IMR-90 (cell line): ENCODE results near the gene FMN1. TPM values are rescaled to one million over a fixed set of nuclear protein-coding genes. Genes with fewer than 3 reads are reported as not detected.

Experiments
- ATAC-seq: fragments of 200-7000 bp; cut with Tn5 transposase; 2 replicates; pipeline ENCODE4 v1.9.1; 2020; ENCODE audit warnings: low read depth, mild to moderate bottlenecking, moderate library complexity
- BruUV-seq: library from RNA; stranded (reverse); fragments of 400-500 nt; replicated peaks from 2 replicates; lab custom pipeline; 2021; lab: Mats Ljungman, UMichigan
- CTCF ChIA-PET: fragments of 300-600 bp; formaldehyde crosslinking; extraction: SDS; loops from one replicate; lab custom pipeline; 2021; ENCODE audit warnings: antibody characterized with exemption; lab: Yijun Ruan, JAX
- POLR2A ChIA-PET: fragments of 300-600 bp; sonication (Branson Sonifier 250); formaldehyde crosslinking; loops from one replicate; lab custom pipeline; 2022; ENCODE audit warnings: antibody characterized with exemption; ENCODE audit not compliant: unreplicated experiment; lab: Charles Lee
- DNase-seq: peaks from one replicate; pipeline ENCODE4 v3.0.0; 2013
- H2AFZ ChIP-seq: replicated peaks from 2 replicates; pipeline ENCODE3; 2013; ENCODE audit warnings: low read length, mild to moderate bottlenecking; ENCODE audit not compliant: poor library complexity
- H2AK5ac ChIP-seq: 2 replicates; pipeline ENCODE4 v1.6.1; 2013; ENCODE audit warnings: low read depth, low read length, inconsistent platforms
- H2AK9ac ChIP-seq: replicated peaks from 2 replicates; pipeline ENCODE3; 2013; ENCODE audit warnings: mild to moderate bottlenecking, low read depth, low read length, moderate library complexity; ENCODE audit not compliant: poor library complexity
- H2BK120ac ChIP-seq: 2 replicates; pipeline ENCODE4 v1.6.1; 2013; ENCODE audit warnings: low read depth, low read length, inconsistent platforms
- H2BK15ac ChIP-seq: 3 replicates; pipeline ENCODE4 v1.6.1; 2013; ENCODE audit warnings: low read depth, low read length, inconsistent platforms
- H2BK20ac ChIP-seq: 2 replicates; pipeline ENCODE4 v1.6.1; 2013; ENCODE audit warnings: low read depth, mild to moderate bottlenecking, inconsistent platforms, low read length, moderate library complexity
- H2BK5ac ChIP-seq: 2 replicates; pipeline ENCODE4 v1.6.1; 2013; ENCODE audit warnings: mild to moderate bottlenecking, low read depth, low read length, inconsistent platforms; ENCODE audit not compliant: poor library complexity, severe bottlenecking
- H3K14ac ChIP-seq: replicated peaks from 2 replicates; pipeline ENCODE4 v1.6.1; 2013; ENCODE audit warnings: low read depth, low read length, inconsistent platforms
- H3K18ac ChIP-seq: 2 replicates; pipeline ENCODE4 v1.6.1; 2013; ENCODE audit warnings: low read depth, low read length, control low read depth
- H3K23ac ChIP-seq: 2 replicates; pipeline ENCODE4 v1.6.1; 2013; ENCODE audit warnings: low read depth, low read length, inconsistent platforms
- H3K27ac ChIP-seq: 2 replicates; pipeline ENCODE4 v1.5.1; 2013; ENCODE audit warnings: mild to moderate bottlenecking, control low read depth, low read length; ENCODE audit not compliant: insufficient read depth
- H3K27me3 ChIP-seq: 2 replicates; pipeline ENCODE4 v1.6.1; 2013; ENCODE audit warnings: low read length; ENCODE audit not compliant: control insufficient read depth, insufficient read depth
- H3K36me3 ChIP-seq: 2 replicates; pipeline ENCODE4 v1.6.1; 2013; ENCODE audit warnings: low read length, mixed read lengths; ENCODE audit not compliant: control insufficient read depth, insufficient read depth
- H3K4ac ChIP-seq: 2 replicates; pipeline ENCODE4 v1.6.1; 2013; ENCODE audit warnings: low read depth, low read length, inconsistent platforms
- H3K4me1 ChIP-seq: 2 replicates; pipeline ENCODE4 v1.6.1; 2013; ENCODE audit warnings: low read length, mixed read lengths; ENCODE audit not compliant: control insufficient read depth, insufficient read depth
- H3K4me2 ChIP-seq: 2 replicates; pipeline ENCODE4 v1.6.1; 2013; ENCODE audit warnings: low read depth, mild to moderate bottlenecking, control low read depth, low read length, moderate library complexity
- H3K4me3 ChIP-seq: 2 replicates; pipeline ENCODE4 v1.5.1; 2013; ENCODE audit warnings: low read depth, mild to moderate bottlenecking, control low read depth, low read length, moderate library complexity; ENCODE audit not compliant: insufficient read depth
- H3K56ac ChIP-seq: 2 replicates; pipeline ENCODE4 v1.6.1; 2013; ENCODE audit warnings: low read length, inconsistent platforms; ENCODE audit not compliant: insufficient read depth; ENCODE audit errors: extremely low read depth
- H3K79me1 ChIP-seq, 2 experiments: 2 replicates each; pipeline ENCODE4 v1.6.1; 2013; ENCODE audit warnings: low read length in 2 of 2, inconsistent platforms in 1 of 2, low read depth in 1 of 2
- H3K9ac ChIP-seq: 2 replicates; pipeline ENCODE4 v1.6.1; 2013; ENCODE audit warnings: low read depth, low read length, control low read depth
- H3K9me1 ChIP-seq: 2 replicates; pipeline ENCODE4 v1.6.1; 2013; ENCODE audit warnings: low read length, inconsistent platforms; ENCODE audit not compliant: insufficient read depth
- H3K9me3 ChIP-seq: 2 replicates; pipeline ENCODE4 v1.6.1; 2013; ENCODE audit warnings: low read length; ENCODE audit not compliant: control insufficient read depth, insufficient read depth
- H4K20me1 ChIP-seq: 2 replicates; pipeline ENCODE4 v1.6.1; 2013; ENCODE audit warnings: low read length, inconsistent platforms; ENCODE audit not compliant: insufficient read depth
- H4K5ac ChIP-seq: 2 replicates; pipeline ENCODE4 v1.6.1; 2013; ENCODE audit warnings: mild to moderate bottlenecking, low read depth, low read length, control low read depth
- H4K8ac ChIP-seq, 2 experiments: 2 replicates each; pipeline ENCODE4 v1.6.1; 2013; ENCODE audit warnings: low read depth in 2 of 2, low read length in 2 of 2, control low read depth in 1 of 2, inconsistent platforms in 1 of 2
- H4K91ac ChIP-seq: 2 replicates; pipeline ENCODE4 v1.6.1; 2013; ENCODE audit warnings: low read depth, low read length, inconsistent platforms; ENCODE audit not compliant: insufficient read depth
- BHLHE40 ChIP-seq: fragments of 150-350 bp; IDR thresholded peaks from 2 replicates; pipeline ENCODE4 v1.6.1; 2016; ENCODE audit warnings: mild to moderate bottlenecking, low read depth, low read length
- CHD1 ChIP-seq: IDR thresholded peaks from 2 replicates; pipeline ENCODE4 v1.6.1; 2012; ENCODE audit warnings: low read depth, low read length, improper control_type of control experiment
- MAFK ChIP-seq: IDR thresholded peaks from 2 replicates; pipeline ENCODE4 v1.6.1; 2012; ENCODE audit warnings: low read depth, low read length, improper control_type of control experiment
- MAZ ChIP-seq: IDR thresholded peaks from 2 replicates; pipeline ENCODE4 v1.6.1; 2012; ENCODE audit warnings: low read depth, mild to moderate bottlenecking, low read length, improper control_type of control experiment, moderate library complexity, borderline replicate concordance
- MXI1 ChIP-seq: IDR thresholded peaks from 2 replicates; pipeline ENCODE4 v1.6.1; 2012; ENCODE audit warnings: low read depth, mild to moderate bottlenecking, low read length, moderate library complexity, borderline replicate concordance
- NFE2L2 ChIP-seq: fragments of 150-350 bp; IDR thresholded peaks from 2 replicates; pipeline ENCODE4 v1.6.1; 2016; ENCODE audit warnings: low read depth, mild to moderate bottlenecking, low read length
- RAD21 ChIP-seq: IDR thresholded peaks from 2 replicates; pipeline ENCODE4 v1.6.1; 2012; ENCODE audit warnings: low read length, improper control_type of control experiment
- SMC3 ChIP-seq: fragments of 150-350 bp; IDR thresholded peaks from 2 replicates; pipeline ENCODE4 v1.6.1; 2016; ENCODE audit warnings: low read depth, mild to moderate bottlenecking, antibody characterized with exemption, low read length, moderate library complexity
- USF2 ChIP-seq: fragments of 150-350 bp; IDR thresholded peaks from 2 replicates; pipeline ENCODE4 v1.6.1; 2017; ENCODE audit warnings: mild to moderate bottlenecking, antibody characterized with exemption, low read length, low read depth
- WGBS, 2 experiments: methylation state at CpG; one replicate each; pipeline versions ENCODE4 v1.1.5 to v1.1.7; 2013; ENCODE audit warnings: missing lambda C conversion rate in 2 of 2; ENCODE audit not compliant: insufficient read length in 1 of 2; ENCODE audit errors: extremely low coverage in 2 of 2; 5-methylcytosine and 5-hydroxymethylcytosine counted together
- dilution Hi-C: fragments of 300-500 bp; cut with HindIII; formaldehyde crosslinking; loops from one replicate; pipeline ENCODE4 v1.14.3; 2018; ENCODE audit warnings: low sequenced_read_pairs; ENCODE audit not compliant: unreplicated experiment
- in situ Hi-C: fragments of 300-500 bp; cut with MboI; formaldehyde crosslinking; loops from 3 replicates; pipeline ENCODE4 v1.14.3; 2019; ENCODE audit warnings: low sequenced_read_pairs, inconsistent platforms, mixed read lengths
- intact Hi-C: fragments of 100-400 bp; cut with micrococcal nuclease; formaldehyde crosslinking; loops from 2 replicates; pipeline ENCODE4 v1.10.0; 2022
- polyA plus RNA-seq, 3 experiments: library from polyadenylated mRNA; depleted of rRNA; stranded (reverse); fragments of >200 nt; gene quantifications; 2 replicates each; pipeline ENCODE4 v1.2.3, GENCODE V29; 2012; ENCODE audit warnings: low replicate concordance in 1 of 3
- total RNA-seq: library from RNA; depleted of rRNA; stranded (reverse); fragments of >200 nt; gene quantifications from 2 replicates; pipeline ENCODE4 v1.2.3, GENCODE V29; 2012

FMN1 gene
- total and polyA plus RNA-seq, 2 of the 4 experiments (the other 2 are of a cell fraction) = 7.3 to 17.6 TPM

- TF ChIP-seq RAD21 = no peak
Observed at GRCh38 chr15:33011976-33012375, 182.5 kb downstream of the FMN1 start (continued).

- H3K27me3 ChIP-seq = no peaks in the 10 kb centered on the region
- no peak overlapping the region for H4K5ac ChIP-seq
- no peak overlapping the region for H3K4me2 ChIP-seq
- H3K23ac ChIP-seq = no peak overlapping the region
- TF ChIP-seq CHD1 = no peak
- TF ChIP-seq RAD21 = no peak
- no peak for TF ChIP-seq BHLHE40
- no peak for TF ChIP-seq USF2
- no peak for TF ChIP-seq MAFK
- TF ChIP-seq MAZ = no peak
- no peak for TF ChIP-seq NFE2L2
- no peak for TF ChIP-seq SMC3
- no peak for TF ChIP-seq MXI1
- no peak overlapping the region for H2AFZ ChIP-seq
- intact Hi-C loops = no loop called here
- no peaks in the 10 kb centered on the region for H3K36me3 ChIP-seq
- no peak overlapping the region for H3K14ac ChIP-seq
- peaks cover 5 to 51% of the 10 kb centered on the region in 2 experiments; a peak in 3 of 4 replicates for H3K79me1 ChIP-seq
- no peak overlapping the region for H4K8ac ChIP-seq
- no peak overlapping the region for H3K4me3 ChIP-seq
- H2AK9ac ChIP-seq = no peak overlapping the region
- dilution Hi-C loops = no loop called here
- H2BK20ac ChIP-seq = no peak overlapping the region
- H2AK5ac ChIP-seq = no peak overlapping the region
- BruUV-seq = no TSS peak
- DNase-seq (no peak), ATAC-seq (no peak)
- H3K4ac ChIP-seq = no peak overlapping the region
- H3K4me1 ChIP-seq = peaks cover 10% of the 10 kb centered on the region
- H3K9me1 ChIP-seq = peaks cover 9% of the 10 kb centered on the region; the same call in 1 of the 2 replicates
- no peak overlapping the region for H3K56ac ChIP-seq
- H3K27ac ChIP-seq = no peak overlapping the region
- H3K18ac ChIP-seq = no peak overlapping the region
- no peak overlapping the region for H2BK120ac ChIP-seq
- no peak overlapping the region for H4K91ac ChIP-seq
- no peak overlapping the region for H2BK5ac ChIP-seq
- in situ Hi-C loops = no loop called here
- ChIA-PET CTCF (no interaction called here), POLR2A (no interaction called here)
- H3K9ac ChIP-seq = no peak overlapping the region
- H4K20me1 ChIP-seq = peaks cover 28% of the 10 kb centered on the region; the same call in 1 of the 2 replicates
- no peaks in the 10 kb centered on the region for H3K9me3 ChIP-seq
- no CpG with 5 or more reads among the region's 4 CpGs for WGBS, 2 experiments
- no peak overlapping the region for H2BK15ac ChIP-seq
Observed at GRCh38 chr15:33009603-33010002, 184.9 kb downstream of the FMN1 start.
